D721Med (cell line): ENCODE data around the gene C17orf100.

ENCODE experiments used
- DNase-seq: peaks from one replicate; pipeline ENCODE4 v3.0.0; 2011; ENCODE audit warnings: low spot score; ENCODE audit not compliant: insufficient read length
- FAIRE-seq: peaks from 2 replicates; lab custom pipeline; 2011; peaks lifted over from hg19 to GRCh38; lab: Jason Lieb, UNC
- TF ChIP-seq, protein P1 (sequence below): IDR thresholded peaks from 2 replicates; pipeline ENCODE4 v1.5.1; 2012; ENCODE audit warnings: mild to moderate bottlenecking, control low read depth; ENCODE audit not compliant: insufficient read depth; ENCODE audit errors: missing control alignments

The C17orf100 gene

GRCh38 chr17:6623941-6624340, 27.6 kb upstream of the C17orf100 start:
- TF ChIP-seq, protein P1, sequence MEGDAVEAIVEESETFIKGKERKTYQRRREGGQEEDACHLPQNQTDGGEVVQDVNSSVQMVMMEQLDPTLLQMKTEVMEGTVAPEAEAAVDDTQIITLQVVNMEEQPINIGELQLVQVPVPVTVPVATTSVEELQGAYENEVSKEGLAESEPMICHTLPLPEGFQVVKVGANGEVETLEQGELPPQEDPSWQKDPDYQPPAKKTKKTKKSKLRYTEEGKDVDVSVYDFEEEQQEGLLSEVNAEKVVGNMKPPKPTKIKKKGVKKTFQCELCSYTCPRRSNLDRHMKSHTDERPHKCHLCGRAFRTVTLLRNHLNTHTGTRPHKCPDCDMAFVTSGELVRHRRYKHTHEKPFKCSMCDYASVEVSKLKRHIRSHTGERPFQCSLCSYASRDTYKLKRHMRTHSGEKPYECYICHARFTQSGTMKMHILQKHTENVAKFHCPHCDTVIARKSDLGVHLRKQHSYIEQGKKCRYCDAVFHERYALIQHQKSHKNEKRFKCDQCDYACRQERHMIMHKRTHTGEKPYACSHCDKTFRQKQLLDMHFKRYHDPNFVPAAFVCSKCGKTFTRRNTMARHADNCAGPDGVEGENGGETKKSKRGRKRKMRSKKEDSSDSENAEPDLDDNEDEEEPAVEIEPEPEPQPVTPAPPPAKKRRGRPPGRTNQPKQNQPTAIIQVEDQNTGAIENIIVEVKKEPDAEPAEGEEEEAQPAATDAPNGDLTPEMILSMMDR, result no peak
- no peak for FAIRE-seq
- DNase-seq, result no peak

DNA sequence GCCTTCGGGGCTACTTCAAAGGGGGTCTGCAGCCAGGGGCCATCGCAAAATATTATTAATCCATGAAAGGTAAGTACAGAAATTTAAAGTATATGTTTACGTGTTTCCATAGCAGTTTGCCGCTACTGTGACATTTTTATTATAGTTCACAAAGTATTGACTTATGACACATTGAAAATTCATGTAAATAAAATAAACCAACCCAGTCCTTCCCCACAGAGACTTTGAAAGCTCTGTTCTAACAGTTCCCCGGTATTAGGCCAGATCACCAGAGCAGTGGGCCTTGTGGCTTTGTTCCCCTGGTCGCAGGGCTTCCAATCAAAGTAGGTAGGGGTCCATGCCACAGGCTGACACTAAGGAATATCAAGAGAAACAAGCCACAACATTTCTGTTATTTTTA, 24.9 kb upstream of the C17orf100 start:
- FAIRE-seq, result no peak
- no peak for DNase-seq
- TF ChIP-seq, protein P1, result no peak

GRCh38 chr17:6627019-6627418, 24.5 kb upstream of the C17orf100 start:
- DNase-seq, result no peak
- FAIRE-seq, result no peak

GRCh38 chr17:6630390-6630789, 21.2 kb upstream of the C17orf100 start:
- TF ChIP-seq, protein P1, result no peak
- FAIRE-seq (no peak), DNase-seq (no peak)

More at GRCh38 chr17:6627019-6627418, 24.5 kb upstream of the C17orf100 start:
- TF ChIP-seq, protein P1, result no peak

- FAIRE-seq (no peak), DNase-seq (no peak)
- TF ChIP-seq, protein P1, result no peak
Measured at GRCh38 chr17:6632530-6632929, 19.0 kb upstream of the C17orf100 start.

GRCh38 chr17:6633263-6633662, 18.3 kb upstream of the C17orf100 start:
- no peak for FAIRE-seq
- no peak for DNase-seq
- TF ChIP-seq, protein P1, result no peak

GRCh38 chr17:6636105-6636504, 15.5 kb upstream of the C17orf100 start:
- DNase-seq (no peak), FAIRE-seq (no peak)
- TF ChIP-seq, protein P1, result no peak
